ENCODE data around the gene CFDP1.

DNA sequence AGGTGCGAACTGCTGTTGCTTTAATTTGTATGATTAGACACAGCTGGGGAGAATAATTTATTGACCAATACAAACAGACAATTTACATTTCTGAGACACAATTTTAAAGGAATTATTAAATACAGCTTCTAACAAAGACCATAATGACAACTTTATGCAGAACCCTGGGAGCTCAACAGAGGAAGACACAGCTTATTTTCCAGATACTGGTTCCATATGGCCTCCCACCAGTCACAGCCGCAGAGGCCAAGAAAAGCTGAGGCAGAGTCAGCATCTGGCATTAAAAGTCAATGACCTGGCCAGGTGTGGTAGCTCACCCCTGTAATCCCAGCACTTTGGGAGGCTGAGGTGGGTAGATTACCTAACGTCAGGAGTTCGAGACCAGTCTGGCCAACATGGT lies 115.8 kb downstream of the CFDP1 start:
- TF ChIP-seq, protein P1, sequence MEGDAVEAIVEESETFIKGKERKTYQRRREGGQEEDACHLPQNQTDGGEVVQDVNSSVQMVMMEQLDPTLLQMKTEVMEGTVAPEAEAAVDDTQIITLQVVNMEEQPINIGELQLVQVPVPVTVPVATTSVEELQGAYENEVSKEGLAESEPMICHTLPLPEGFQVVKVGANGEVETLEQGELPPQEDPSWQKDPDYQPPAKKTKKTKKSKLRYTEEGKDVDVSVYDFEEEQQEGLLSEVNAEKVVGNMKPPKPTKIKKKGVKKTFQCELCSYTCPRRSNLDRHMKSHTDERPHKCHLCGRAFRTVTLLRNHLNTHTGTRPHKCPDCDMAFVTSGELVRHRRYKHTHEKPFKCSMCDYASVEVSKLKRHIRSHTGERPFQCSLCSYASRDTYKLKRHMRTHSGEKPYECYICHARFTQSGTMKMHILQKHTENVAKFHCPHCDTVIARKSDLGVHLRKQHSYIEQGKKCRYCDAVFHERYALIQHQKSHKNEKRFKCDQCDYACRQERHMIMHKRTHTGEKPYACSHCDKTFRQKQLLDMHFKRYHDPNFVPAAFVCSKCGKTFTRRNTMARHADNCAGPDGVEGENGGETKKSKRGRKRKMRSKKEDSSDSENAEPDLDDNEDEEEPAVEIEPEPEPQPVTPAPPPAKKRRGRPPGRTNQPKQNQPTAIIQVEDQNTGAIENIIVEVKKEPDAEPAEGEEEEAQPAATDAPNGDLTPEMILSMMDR (optimal IDR thresholded peaks at IDR 0.05 in 1 of 3, IDR thresholded peaks at IDR 0.05 in 1 of 3, conservative IDR thresholded peaks at IDR 0.05 in 1 of 3; ENCODE audit: extremely low read depth in 1 of 3, insufficient read depth in 2 of 3, low read length in 3 of 3): no peak
- no peak for TF ChIP-seq EZH2 (IDR thresholded peaks at IDR 0.05; ENCODE audit: low read length)

Data from keratinocyte (primary cell).